IgD-negative memory B cell (primary cell): ENCODE measurements around the gene HDAC7. TPM values are rescaled to one million over a fixed set of nuclear protein-coding genes. Genes with fewer than 3 reads are reported as not detected.
"Not testable (repeated sequence)": the region's sequence is repeated elsewhere in the genome, so short reads cannot be mapped to it uniquely, and the experiment has no call there.

ENCODE experiments used
- H3K27ac Mint-ChIP-seq, 3 donors: one replicate each; pipeline ENCODE4 v1.8.0; 2020 to 2022; ENCODE audit warnings: mild to moderate bottlenecking in 3 of 3, mixed read lengths in 3 of 3, moderate library complexity in 1 of 3
- H3K27me3 Mint-ChIP-seq: one replicate; pipeline ENCODE4 v1.8.0; 2021; ENCODE audit warnings: mixed read lengths
- H3K36me3 Mint-ChIP-seq: one replicate; pipeline ENCODE4 v1.8.0; 2020; ENCODE audit warnings: mild to moderate bottlenecking, mixed read lengths
- H3K4me1 Mint-ChIP-seq, 3 donors: one replicate each; pipeline ENCODE4 v1.8.0; 2020 to 2022; ENCODE audit warnings: mixed read lengths in 3 of 3, mild to moderate bottlenecking in 1 of 3
- H3K4me3 Mint-ChIP-seq, 4 donors: one replicate each; pipeline ENCODE4 v1.8.0; 2020 to 2022; ENCODE audit warnings: mild to moderate bottlenecking in 4 of 4, mixed read lengths in 4 of 4, moderate library complexity in 3 of 4
- H3K9me3 Mint-ChIP-seq, 3 donors: one replicate each; pipeline ENCODE4 v1.8.0; 2020 to 2021; ENCODE audit warnings: mixed read lengths in 3 of 3, mild to moderate bottlenecking in 1 of 3
- polyA plus RNA-seq: library from polyadenylated mRNA; unstranded; fragments of 300-500 nt; fragmentation: Illumina TruSeq; gene quantifications from one replicate; pipeline ENCODE4 v1.2.3, GENCODE V29; 2021

HDAC7 gene
- polyA plus RNA-seq, 1 donor from 2014 or later, result 20.9 TPM

DNA sequence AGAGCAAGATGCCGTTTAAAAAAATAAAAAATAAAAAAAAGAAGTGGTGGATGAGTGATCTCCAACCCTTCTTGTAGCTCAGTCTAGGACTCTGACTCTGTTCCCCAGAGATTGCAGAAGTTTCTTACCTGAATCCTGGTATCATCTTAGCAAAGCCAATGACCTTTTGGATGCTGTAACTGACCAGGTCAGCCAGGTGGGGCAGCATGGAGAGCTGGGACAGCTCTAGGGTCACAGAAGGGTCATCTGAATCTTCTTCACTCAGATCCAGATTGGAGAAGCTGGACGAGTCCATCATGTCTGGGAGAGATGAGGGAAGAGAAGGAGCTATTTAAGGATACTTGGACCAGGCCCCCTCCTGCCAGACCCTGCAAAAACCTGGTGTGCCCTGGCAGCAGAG is 35.8 kb upstream of the HDAC7 start:
- Mint-ChIP-seq H3K9me3 (no peaks in the 10 kb centered on the region), H3K4me3 (no peak overlapping the region), H3K27ac (no peak overlapping the region), H3K36me3 (no peaks in the 10 kb centered on the region), H3K4me1 (peaks cover 0 to 3% (median 0%) of the 10 kb centered on the region in 3 donors), H3K27me3 (peaks cover 3% of the 10 kb centered on the region)

DNA sequence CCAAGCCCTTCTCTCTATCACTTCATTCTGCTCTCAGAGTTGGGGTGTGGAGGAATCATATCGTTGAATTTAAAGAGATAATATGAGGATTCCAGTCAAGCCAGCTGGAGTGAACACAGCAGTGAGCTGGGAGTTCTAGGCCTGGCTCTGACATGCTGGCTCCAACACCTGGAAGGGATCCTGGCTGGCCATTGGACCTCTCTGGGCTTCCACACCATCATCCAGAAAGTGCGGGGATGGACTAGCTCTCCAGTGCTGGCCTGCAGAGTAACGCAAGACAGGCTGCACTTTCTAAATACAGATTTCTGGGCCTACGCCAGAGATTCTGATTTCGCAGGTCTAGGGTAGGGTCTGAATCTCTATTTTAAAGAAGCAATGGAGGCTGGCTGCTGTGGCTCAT is 34.8 kb upstream of the HDAC7 start:
- Mint-ChIP-seq H3K36me3 (no peaks in the 10 kb centered on the region), H3K27me3 (peaks cover 3% of the 10 kb centered on the region), H3K4me1 (peaks cover 0 to 2% (median 0%) of the 10 kb centered on the region in 3 donors), H3K9me3 (no peaks in the 10 kb centered on the region), H3K4me3 (no peak overlapping the region), H3K27ac (no peak overlapping the region)

DNA sequence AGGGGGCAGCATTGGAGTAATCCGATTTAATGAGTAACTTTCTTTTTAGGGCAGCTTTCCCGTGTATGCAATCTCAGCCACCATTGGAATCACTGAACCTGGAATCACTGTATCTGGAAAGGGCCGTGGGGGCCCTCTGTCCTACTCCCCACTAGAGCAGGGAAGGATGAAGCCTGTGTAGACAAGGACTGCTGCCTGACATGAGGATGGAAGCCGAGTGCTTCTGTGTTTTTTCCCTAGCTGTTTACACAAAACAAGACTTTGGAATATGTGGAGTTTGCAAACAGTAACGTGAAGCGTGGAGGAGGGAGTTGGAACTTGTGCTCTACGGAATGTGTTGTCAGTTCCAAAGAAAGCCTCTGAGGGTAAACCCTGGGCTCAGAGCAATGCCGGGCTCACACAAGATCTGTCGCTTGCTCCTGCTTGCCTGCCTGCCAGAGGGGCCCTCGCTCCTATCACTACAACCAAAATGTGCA is 32.4 kb upstream of the HDAC7 start:
- Mint-ChIP-seq H3K4me3 (no peak overlapping the region), H3K36me3 (no peaks in the 10 kb centered on the region), H3K27me3 (no peaks in the 10 kb centered on the region), H3K9me3 (no peaks in the 10 kb centered on the region), H3K27ac (no peak overlapping the region), H3K4me1 (no peaks in the 10 kb centered on the region)

DNA sequence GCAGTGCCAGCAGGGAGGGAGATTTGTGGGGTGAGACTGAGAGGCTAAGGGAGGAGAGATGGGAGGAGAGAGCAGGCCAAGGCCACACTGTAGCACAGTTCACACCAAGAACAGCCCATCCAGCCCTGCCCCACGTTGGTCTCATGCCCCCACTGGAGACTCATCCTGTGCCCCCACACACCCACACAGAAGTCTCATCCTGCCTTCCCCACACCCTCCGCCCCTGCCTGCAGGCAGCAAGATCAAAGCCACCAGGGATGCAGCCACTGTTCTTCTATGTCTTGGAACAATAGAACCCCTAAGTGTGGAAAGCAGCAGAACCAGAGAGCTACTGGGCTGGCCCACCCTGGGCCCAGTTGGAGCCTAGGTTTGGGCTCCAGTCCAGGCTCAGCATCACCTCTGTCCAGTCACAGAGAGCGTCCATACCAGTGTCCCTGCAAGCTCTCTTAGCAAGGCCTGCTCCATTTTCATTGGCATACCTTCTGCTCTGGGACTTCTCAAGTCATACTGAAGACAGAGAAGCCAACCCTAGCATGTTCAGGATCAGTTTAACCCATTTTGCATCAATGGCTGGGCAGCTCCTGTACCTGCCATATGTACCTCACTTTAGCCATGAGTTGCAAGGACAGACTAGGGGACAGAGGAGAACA is 31.7 kb upstream of the HDAC7 start:
- Mint-ChIP-seq H3K4me1 (no peaks in the 10 kb centered on the region), H3K36me3 (no peaks in the 10 kb centered on the region), H3K4me3 (no peak overlapping the region), H3K27ac (peak overlapping the region in 1 of 3 donors; percentile 87), H3K27me3 (no peaks in the 10 kb centered on the region), H3K9me3 (no peaks in the 10 kb centered on the region)

DNA sequence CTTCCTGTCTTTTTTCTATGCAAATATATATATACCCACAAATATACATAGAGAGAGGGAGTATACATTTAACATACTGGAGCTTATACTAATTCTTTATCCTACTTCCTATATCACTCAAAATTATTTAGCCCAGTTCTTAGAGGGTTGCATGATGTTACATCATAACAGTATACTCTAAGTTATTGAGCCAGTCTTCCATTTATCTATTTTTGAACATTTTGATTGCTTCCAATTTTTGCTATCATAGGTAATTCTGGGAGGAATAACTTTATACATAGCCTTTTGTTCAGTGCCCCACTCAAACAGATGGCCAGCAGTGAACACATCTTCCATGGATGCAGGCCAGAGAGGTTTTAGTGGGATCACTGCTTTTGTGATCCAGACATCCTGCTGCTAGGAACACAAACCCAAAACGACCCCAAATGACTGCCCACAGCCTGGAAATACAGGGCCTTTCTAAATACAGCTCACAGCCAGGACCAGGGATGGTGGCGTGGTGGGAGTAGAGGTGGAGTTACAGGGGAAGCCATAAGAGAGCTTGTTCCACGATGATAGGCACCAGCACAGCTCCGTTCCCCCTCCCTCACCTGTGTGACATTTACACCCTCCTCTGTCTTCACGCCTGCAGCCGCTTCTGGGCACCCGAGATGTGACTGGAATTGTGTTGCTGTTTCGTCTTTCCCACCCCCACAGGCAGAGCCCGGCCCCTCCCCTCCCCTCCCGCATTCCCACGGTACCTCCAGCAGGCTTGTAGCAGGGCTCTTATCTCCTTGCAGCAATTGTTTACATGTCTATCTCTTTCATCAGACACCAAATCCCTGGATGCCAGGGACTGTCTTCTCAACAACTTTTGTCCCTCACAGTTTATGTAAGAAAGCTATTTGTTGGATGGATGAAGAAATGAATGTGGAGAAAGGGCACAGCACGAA is 30.7 kb upstream of the HDAC7 start:
- no peak overlapping the region for H3K27ac Mint-ChIP-seq
- H3K27me3 Mint-ChIP-seq, result peaks cover 1% of the 10 kb centered on the region
- H3K9me3 Mint-ChIP-seq, result no peaks in the 10 kb centered on the region
- H3K36me3 Mint-ChIP-seq, result no peaks in the 10 kb centered on the region
- no peak overlapping the region for H3K4me3 Mint-ChIP-seq
- no peaks in the 10 kb centered on the region for H3K4me1 Mint-ChIP-seq

DNA sequence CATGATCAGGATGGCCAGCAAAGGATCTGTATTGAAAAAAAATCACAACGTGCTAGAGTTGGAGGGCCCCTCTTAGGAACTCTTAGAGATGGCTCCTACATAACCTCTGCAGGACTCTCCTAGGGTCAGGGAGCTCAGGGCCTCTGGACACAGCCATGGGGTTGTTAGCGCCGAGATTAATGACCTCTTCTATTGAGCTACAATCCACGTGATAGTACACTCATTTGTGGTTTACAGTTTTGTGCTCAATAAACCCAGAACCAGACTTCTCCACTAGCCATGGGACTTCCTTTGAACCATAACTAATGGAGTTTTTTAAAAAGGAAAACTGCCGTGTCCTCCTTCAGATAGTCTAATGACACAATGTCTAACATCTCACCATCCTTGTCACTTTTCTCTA is 29.6 kb upstream of the HDAC7 start:
- no peak overlapping the region for H3K4me3 Mint-ChIP-seq
- H3K36me3 Mint-ChIP-seq, result peaks cover 1% of the 10 kb centered on the region
- no peaks in the 10 kb centered on the region for H3K4me1 Mint-ChIP-seq
- no peaks in the 10 kb centered on the region for H3K9me3 Mint-ChIP-seq
- peaks cover 3% of the 10 kb centered on the region for H3K27me3 Mint-ChIP-seq
- no peak overlapping the region for H3K27ac Mint-ChIP-seq

DNA sequence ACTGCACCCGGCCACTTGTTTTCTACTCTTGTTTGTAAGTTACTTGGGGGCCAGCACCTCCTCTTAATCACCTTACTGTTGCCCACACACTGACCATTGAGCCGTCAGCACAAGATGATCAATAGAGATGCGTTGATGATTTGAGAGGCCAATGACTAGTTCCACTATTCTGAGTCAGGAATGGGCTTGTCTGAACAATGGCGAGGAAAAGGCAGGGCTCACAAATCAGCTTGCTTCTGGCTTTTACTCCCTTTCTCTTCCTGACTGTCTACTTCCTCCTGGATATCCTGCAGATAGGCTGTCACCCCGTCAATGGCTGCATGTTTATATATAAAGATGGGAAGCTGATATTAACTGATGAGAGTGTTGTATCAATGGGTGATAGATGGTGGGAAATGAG is 29.1 kb upstream of the HDAC7 start:
- H3K27me3 Mint-ChIP-seq, result peaks cover 3% of the 10 kb centered on the region
- no peak overlapping the region for H3K4me3 Mint-ChIP-seq
- H3K4me1 Mint-ChIP-seq, result no peaks in the 10 kb centered on the region
- H3K9me3 Mint-ChIP-seq, result no peaks in the 10 kb centered on the region
- no peak overlapping the region for H3K27ac Mint-ChIP-seq
- peaks cover 1% of the 10 kb centered on the region for H3K36me3 Mint-ChIP-seq

DNA sequence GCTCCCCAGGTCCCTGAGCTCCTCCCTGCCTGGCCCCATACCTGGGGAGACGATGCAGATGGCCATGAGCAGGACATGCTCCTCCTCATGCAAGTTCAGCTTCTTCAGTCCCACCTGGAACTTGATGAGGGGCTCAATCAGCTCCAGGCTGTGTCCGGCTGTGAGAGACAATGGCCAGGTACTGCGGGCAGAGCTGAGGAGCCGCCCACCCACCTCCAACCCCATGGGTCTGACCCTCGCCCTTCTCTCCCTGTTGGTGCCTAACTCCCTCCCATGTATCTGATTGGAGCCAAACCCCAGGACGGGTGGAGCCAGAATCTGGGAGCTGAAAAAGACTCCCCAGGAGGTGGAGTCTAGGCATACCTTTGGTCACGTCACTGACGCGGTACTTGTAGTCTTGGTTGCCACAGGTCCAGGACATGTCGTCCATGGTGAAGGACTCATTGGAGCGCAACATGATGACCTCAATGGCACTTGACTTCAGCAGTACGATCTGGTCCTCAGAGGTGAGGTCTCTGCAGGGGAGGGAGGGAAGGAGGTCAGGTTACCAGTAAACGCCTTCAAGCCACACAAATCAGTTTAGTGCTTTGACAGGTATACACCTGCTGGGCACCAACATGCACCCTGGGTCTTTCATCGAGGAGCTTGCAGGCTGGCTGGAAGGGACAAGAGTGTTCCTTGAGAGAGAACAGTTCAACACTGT is 26.7 kb upstream of the HDAC7 start:
- Mint-ChIP-seq H3K4me3 (no peak overlapping the region), H3K27ac (no peak overlapping the region), H3K4me1 (no peaks in the 10 kb centered on the region), H3K9me3 (no peaks in the 10 kb centered on the region), H3K27me3 (peaks cover 3% of the 10 kb centered on the region), H3K36me3 (peaks cover 1% of the 10 kb centered on the region)

DNA sequence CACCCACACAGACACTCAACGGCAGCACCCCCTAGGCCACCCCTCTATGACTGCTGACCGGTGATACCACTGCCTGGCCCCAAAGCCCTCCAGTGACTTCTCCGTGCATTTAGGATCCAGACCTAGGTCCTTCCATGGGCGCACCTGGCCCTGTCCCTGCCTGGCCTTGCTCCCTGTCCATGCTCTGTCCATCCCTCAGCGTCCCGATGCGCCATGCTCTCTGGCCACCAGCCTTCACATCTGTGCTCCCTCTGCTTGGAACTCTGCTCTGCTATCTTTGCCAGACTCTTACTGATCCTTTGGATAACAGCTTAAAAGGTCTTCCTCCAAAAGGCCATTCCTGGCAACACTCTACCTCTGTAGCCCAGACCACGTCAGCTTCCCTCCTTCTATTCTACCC is 25.4 kb upstream of the HDAC7 start:
- no peaks in the 10 kb centered on the region for H3K4me1 Mint-ChIP-seq
- H3K27ac Mint-ChIP-seq, result no peak overlapping the region
- peaks cover 3% of the 10 kb centered on the region for H3K27me3 Mint-ChIP-seq

DNA sequence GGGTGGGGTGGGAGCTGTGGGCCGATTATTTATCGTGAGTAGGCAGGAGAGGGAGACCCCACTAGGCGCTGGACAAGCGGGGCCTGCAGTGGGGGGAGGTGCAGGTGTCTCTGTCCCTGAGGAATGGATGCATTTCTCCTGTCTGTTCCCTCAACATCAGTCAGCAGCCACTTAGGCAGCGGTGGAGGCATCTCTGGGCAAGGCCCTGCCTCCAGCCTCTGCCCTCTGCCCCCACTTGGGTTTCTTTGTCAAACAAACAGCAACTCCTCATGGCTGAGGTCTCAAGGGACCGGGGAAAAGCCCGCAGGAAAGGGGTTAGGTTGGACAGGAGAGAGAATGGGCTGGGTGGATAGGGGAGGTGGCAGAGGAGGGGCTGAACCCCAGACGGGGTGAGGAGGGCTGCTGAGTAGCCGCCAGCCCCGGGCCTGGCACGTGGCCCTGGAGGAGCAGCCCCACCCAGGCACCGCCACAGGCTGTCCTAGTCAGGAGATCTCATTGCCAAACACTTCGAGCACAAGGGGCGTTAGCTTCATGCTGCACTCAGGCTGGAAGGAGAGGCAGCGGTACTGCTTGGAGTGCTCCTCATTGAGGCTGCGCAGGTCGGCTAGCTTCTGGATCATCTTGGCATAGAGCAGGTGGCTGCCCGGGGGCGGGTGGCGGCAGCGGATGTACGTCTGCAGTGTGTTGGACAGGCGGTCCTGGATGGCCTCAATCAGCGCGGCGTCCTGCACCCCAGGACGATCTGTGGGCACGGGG is 24.7 kb upstream of the HDAC7 start:
- Mint-ChIP-seq H3K27ac (no peak overlapping the region), H3K9me3 (no peaks in the 10 kb centered on the region), H3K4me1 (no peaks in the 10 kb centered on the region), H3K4me3 (no peak overlapping the region), H3K27me3 (peaks cover 3% of the 10 kb centered on the region), H3K36me3 (peaks cover 1% of the 10 kb centered on the region)

More for the DNA sequence above, 25.4 kb upstream of the HDAC7 start:
- Mint-ChIP-seq H3K9me3 (no peaks in the 10 kb centered on the region), H3K36me3 (peaks cover 1% of the 10 kb centered on the region), H3K4me3 (no peak overlapping the region)

DNA sequence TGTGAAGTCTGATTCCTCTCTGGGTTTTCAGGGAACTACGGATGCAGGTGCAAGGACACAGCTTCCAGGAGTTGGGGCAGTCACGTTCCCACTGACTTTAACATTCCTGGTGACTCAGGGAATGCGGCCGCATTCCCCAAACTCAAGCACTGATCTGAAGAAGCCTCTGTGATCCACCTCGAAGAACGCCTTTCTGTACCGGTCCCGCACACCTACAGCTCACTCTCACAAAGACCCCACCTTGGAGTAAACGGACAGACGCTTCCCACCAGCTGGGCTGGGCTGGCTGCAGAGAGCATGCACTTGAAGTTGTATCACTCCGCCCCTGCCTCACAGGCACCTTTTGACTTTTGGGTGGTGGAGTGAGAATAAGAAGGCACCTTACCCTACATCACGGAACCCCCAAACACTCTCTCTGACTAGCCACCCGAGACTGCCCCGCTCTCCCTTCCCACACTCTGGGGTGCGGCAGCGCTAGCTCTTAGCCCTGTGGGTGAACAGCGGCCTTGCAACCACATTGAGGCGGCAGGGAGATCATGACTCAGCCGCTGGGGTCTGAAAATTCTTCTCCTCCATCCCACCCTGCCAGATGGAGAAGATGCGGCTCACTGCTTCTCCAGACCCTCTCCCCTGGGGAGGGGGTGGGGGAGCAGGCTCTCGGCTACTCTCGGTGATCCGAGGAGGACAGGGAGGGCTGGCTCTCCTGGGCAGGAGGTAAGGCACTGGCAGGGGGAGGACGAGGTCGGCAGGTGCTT is 23.7 kb upstream of the HDAC7 start:
- Mint-ChIP-seq H3K4me3 (peak overlapping the region in 1 of 4 donors; percentile 57), H3K9me3 (no peaks in the 10 kb centered on the region), H3K36me3 (peaks cover 1% of the 10 kb centered on the region), H3K27ac (peak overlapping the region in 1 of 3 donors; percentile 35), H3K27me3 (peaks cover 3% of the 10 kb centered on the region), H3K4me1 (no peaks in the 10 kb centered on the region)

DNA sequence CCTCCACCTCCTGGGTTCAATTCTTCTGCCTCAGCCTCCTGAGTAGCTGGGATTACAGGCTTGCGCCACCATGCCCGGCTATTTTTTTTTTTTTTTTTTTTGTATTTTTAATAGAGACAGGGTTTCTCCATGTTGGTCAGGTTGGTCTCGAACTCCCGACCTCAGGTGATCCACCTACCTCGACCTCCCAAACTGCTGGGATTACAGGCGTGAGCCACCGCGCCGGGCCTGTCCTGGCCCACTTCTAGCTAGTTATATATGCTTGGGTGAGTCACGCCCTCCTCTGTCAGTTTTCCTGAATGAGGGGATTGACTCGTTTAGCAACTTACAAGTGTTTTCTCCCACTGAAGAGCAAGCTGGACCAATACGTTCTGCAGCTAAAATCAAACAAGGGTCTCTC is 22.8 kb upstream of the HDAC7 start:
- H3K36me3 Mint-ChIP-seq, H3K27me3 Mint-ChIP-seq, H3K27ac Mint-ChIP-seq, H3K9me3 Mint-ChIP-seq, H3K4me1 Mint-ChIP-seq, H3K4me3 Mint-ChIP-seq: not testable (repeated sequence)

DNA sequence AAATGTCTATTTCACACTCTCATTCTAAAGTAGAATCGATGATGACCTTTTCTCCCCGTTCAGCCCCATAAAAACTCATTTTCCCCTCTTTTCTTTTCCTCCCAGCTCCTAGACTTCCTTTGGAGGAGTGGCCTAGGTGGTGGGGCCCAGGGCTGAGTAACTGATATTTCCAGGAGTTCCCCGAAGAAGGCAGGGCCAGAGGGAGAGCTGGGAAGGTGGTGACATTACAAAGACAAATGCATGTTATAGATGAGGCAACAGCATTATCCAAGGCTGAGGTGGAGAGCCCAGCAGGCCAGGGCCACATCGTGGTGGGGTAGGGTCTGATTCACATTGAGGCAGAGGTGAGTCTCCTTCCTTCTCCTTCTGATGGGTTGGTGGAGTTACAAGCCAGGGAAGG is 22.2 kb upstream of the HDAC7 start:
- no peak overlapping the region for H3K27ac Mint-ChIP-seq
- H3K4me1 Mint-ChIP-seq, result peaks cover 6 to 9% (median 8%) of the 10 kb centered on the region in 3 donors
- H3K36me3 Mint-ChIP-seq, result peaks cover 1% of the 10 kb centered on the region
- no peaks in the 10 kb centered on the region for H3K9me3 Mint-ChIP-seq
- H3K4me3 Mint-ChIP-seq, result no peak overlapping the region
- peaks cover 3% of the 10 kb centered on the region for H3K27me3 Mint-ChIP-seq

DNA sequence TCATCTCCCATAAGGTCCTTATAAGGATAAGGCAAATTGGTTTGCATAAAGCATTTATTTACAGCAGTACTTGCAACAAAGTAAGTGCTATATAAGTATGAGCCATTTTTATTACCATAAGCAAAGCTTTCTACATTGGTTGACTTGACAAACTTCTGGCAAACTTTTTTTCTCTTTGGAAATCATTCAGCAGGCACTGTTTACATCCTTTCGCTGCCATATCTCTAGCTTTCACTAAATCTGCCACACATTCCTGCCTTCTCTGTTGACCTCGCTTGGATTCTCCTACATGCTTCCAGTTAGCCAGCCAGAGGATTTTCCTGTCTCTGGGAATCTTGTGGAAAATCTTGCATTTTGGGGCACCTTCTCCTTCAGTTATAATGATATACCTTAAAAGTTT is 21.8 kb upstream of the HDAC7 start:
- no peak overlapping the region for H3K27ac Mint-ChIP-seq

More for the DNA sequence above, 21.8 kb upstream of the HDAC7 start:
- Mint-ChIP-seq H3K4me1 (peaks cover 10 to 12% (median 11%) of the 10 kb centered on the region in 3 donors), H3K9me3 (no peaks in the 10 kb centered on the region), H3K36me3 (peaks cover 1% of the 10 kb centered on the region), H3K4me3 (no peak overlapping the region), H3K27me3 (peaks cover 3% of the 10 kb centered on the region)
